Renal pelvis (tissue), 4 donors: Measurements from ENCODE around the gene FUT4. TPM values are rescaled to one million over a fixed set of nuclear protein-coding genes. Genes with fewer than 3 reads are reported as not detected.

Experiments used
- DNase-seq: peaks from one replicate; pipeline ENCODE4 v3.0.0-alpha.2; 2013
- polyA plus RNA-seq, 3 donors: library from polyadenylated mRNA; unstranded; fragments of 120-200 nt; gene quantifications; one replicate each; pipeline ENCODE4 v1.2.1, GENCODE V29; 2013; ENCODE audit not compliant: insufficient read length in 3 of 3

The FUT4 gene
- polyA plus RNA-seq, 3 donors = 5.4 to 6.6 (median 5.6) TPM

DNA sequence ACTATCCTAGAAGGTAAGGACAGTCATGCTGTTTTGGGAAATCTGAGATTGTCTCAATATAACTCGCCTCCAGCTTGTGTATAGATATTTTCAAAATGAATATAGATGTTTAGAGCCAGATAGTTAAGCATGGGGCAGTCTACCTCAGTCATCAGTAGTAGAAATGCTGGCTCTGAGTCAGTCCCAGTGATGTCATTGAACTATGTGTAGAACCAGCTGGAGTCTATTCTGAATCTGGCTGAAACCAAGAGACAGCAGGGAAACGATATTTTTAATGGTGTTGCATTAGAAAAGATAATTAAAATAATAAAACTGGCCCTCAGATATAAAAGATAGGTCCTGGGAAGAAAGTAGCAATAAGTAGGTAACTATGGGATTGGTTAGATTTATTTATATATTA is 49.3 kb downstream of the FUT4 start:
- no peak for DNase-seq

DNA sequence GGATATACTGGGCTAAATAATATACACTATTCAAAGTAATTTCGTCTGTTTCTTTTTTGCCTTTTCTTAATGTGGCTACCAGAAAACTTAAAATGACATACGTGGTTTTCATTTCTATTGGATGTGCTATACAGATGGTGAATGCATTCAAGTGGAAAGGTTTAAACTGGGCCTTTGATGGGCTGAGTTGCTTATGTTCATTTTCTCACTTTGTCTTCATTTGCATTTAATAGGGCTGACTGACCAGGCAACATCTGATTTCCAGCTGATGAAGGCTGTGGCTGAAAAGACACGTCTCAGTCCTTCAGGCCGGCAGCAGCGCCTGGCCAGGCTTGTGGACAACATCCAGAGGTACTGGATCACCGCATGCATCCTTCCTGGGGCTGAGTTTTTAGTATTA is 51.4 kb downstream of the FUT4 start:
- DNase-seq = no peak

DNA sequence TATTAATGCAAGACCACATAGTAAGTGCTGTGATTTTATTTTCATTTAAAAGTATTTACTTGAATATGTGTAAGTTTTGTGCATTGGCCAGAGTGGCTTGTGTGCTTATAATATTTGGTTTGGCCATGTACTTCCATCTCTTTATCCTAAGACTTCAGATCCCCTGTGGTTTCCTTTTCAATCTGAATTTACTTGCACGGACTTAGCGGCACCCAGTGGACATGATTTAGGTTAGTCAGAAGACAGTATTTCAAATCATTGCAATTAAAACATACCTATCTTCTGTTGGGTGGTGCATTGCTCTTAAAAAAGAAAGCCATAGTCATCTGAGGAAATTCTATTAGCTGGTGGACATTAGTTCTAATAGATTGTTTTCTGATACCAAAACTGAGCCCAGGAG is 54.2 kb downstream of the FUT4 start:
- DNase-seq = no peak

Other genes with a start within 250 kb of the FUT4 start
- not detected for gene IZUMO1R, start 239.3 kb upstream of the FUT4 start, polyA plus RNA-seq
- under 1 TPM; 0.50 to 0.74 (median 0.62) TPM for gene GPR83, start 142.5 kb upstream of the FUT4 start, polyA plus RNA-seq
- gene MRE11, start 50.1 kb upstream of the FUT4 start, polyA plus RNA-seq = 10 to 100 TPM; 20.8 to 30.5 (median 30.2) TPM
- 10 to 100 TPM; 22.4 to 24.8 (median 24.1) TPM for gene ANKRD49, start 49.9 kb upstream of the FUT4 start, polyA plus RNA-seq
- under 1 TPM; 0.16 to 0.42 (median 0.33) TPM for gene C11orf97, start 31.5 kb upstream of the FUT4 start, polyA plus RNA-seq
- 1 to 10 TPM; 3.2 to 4.1 (median 3.7) TPM for gene PIWIL4, start 23.4 kb downstream of the FUT4 start, polyA plus RNA-seq
- gene AMOTL1, start 224.4 kb downstream of the FUT4 start, polyA plus RNA-seq = 10 to 100 TPM; 39.9 to 47.8 (median 45.4) TPM